GM12892 (cell line): Measurements from ENCODE around the gene SRPX2.

Experiments used
- POLR2A ChIP-seq: IDR thresholded peaks from 2 replicates; pipeline ENCODE4 v1.6.1; 2011; ENCODE audit warnings: low read depth, low read length, control low read depth
- POLR2AphosphoS5 ChIP-seq: IDR thresholded peaks from 2 replicates; pipeline ENCODE4 v1.6.1; 2011; ENCODE audit warnings: low read depth, low read length, control low read depth
- TAF1 ChIP-seq: IDR thresholded peaks from 2 replicates; pipeline ENCODE4 v1.6.1; 2011; ENCODE audit warnings: low read depth, mild to moderate bottlenecking, control low read depth, low read length, borderline replicate concordance

- TF ChIP-seq TAF1 = no peak
- TF ChIP-seq POLR2A = no peak
- no peak for TF ChIP-seq POLR2AphosphoS5
Measured at GRCh38 chrX:100649550-100650356, 5.8 kb downstream of the SRPX2 start.
